HG02884 (cell line): ENCODE results near the gene VAMP5.
"Not testable (repeated sequence)": the region's sequence is repeated elsewhere in the genome, so short reads cannot be mapped to it uniquely, and the experiment has no call there.

ENCODE experiments used
- ATAC-seq: cut with Tn5 transposase; IDR thresholded peaks from one replicate; pipeline ENCODE4 v1.9.1; 2021; ENCODE audit warnings: mild to moderate bottlenecking, moderate library complexity; ENCODE audit not compliant: unreplicated experiment

Gene VAMP5

DNA sequence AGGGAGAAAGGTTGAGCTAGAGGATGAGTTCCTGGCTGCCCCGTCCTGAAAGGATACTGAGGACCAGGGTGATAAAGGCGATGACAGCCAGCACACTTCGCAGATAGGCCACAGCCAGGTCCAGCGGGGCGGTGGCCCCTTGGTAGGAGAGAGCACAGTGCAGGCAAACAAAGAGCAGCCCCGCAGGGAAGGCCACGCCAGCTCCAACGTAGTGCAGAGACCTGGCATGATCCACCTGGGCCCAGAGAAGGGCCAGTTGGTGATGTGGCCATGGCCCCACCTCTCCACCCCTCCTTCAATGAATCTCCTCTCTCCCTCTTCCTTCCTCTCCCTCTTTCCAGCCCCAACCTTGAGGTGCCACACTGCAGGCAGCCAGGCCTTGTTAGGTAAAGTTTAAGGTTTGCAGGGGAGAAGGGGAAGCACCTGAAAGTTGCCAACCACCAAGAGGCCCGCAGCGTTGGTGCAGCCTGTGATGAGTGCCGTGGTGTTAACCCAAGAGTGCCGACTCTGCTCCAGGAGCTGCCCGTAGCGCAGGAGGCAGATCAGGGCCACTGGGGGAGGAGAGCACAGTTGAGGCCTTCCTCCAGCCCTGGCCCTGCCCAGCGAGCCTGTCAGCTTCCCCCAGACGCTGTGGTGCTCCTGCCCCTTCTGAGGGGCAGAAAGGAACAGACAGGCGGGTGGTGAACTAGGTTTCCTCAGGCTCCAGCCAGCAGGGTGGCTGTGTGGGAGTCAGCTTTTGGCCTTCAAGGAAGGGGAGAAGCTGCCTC is 15.4 kb downstream of the VAMP5 start:
- no peak for ATAC-seq

DNA sequence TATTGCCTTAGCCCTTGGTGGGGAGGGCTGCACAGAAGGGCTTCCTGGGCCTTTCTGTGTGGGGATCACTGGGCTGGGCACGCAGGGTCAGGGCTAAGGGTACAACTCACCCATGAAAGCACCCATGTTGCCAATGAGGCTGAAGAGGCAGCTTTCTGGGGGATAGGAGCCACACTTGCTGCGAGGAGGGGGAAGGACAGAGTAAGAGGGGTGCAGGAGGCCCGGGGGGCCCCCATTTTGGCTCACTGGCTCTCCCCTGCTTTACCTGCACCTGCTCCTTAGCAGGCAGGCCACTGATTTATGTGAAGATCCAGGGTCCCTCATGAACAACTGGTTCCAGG is 16.0 kb downstream of the VAMP5 start:
- ATAC-seq, result no peak

DNA sequence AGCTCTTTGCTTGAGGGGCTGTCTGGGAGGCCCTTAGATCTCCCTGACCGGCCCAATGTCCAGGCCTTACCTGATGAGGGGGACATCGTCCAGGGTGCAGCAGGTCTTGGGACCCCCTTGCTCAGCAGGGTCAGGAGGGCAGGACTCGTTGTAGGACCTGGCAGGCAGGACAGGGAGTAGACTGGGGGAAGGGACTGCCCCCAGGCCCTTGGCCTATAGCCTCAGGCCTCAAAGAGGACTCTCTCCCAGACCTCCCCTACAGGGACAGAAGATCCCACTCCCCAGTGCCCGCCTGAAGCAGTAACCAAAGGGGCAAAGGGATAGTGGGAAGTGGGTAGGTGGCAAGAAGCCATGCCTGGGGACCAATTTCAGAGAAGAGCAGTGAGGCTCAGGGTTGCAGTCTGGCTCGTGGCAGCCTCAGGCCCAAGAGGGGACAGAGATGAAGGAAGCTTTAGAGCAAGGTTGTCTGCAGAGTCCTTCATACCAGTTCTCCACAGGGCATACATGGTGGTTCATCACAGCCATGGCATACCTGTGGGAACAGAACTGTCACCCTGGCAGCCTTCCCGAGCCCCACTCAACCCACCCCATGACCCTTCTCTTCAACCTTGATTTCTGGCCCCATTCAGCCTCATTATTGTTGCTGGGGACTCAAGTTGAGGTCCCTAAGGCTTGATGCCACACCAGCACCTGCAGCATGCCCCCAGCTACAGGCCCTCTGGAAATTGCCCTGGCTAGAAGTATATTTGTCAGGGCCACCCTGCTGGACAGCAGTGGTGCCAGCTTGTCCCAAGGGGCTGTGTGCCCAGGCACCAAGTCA is 16.9 kb downstream of the VAMP5 start:
- no peak for ATAC-seq

DNA sequence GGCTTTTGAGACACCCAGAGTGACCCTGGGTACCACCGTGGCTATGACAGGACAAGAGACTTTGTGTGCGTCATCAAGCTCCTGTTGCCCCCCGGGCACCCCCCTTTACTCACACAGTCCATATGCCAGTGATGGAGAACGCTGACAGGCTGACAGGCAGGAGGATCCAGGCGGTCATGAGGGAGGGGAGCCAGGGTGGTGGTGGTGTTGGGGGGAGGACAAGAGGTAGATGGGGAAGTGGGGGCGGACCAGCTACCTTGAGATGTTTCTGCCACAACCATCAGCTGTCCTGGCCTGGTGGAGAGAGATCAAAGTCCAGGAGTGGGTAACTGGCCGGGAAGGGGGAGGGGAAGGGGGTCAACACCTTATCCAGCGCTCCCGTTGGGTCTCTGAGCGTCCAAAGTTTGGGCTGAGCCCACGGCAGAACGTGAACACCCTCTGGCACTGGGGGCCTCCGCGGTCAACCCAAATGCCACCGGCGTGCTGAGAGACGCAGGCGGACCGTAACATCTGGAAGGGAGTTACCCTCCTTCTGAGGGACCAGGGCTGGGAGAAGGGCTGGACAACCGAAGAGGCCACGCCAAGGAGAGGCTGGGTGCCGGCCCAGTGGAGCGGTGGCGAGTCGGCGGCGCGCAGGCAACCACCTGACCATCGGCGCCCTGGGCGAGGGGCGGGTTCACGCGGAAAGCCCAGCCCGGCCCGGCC is 17.7 kb downstream of the VAMP5 start:
- ATAC-seq, result peak; percentile 34

DNA sequence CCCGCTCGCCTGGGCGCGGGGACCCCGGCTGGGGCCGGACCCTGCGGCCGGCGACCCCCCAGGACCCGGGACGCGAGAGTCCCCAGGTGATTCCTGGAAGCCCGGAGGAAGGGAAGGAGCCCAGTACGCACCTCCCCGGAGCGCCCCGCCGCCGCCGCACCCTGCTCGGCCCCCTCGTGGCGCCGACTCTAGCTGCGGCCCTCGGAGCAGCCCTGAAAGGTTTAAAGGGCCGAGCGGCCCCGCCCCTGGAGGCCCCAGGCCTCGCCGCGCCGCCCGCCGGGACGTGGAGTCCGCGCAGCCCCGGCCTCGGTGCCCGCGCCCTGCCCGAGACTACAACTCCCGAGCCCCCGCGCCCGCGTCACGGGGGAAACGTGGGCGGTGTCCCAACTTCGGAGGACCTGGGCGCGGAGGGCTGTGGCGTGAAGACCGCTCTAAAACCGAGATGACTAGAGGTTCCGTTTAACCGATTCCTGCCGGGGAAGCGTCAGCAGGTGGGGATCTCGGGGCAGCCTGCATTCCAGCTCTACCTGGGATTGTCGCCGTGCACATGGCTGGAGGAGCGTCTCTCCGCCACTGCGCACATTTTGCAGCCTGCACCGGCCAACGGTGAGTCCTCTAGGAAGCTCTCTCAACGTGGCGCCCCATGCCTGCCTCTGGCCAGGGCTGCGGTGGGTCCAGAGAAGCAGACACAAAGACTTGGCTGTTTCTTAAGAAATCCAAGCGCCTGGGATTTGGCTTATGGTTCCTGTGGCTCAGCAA is 18.4 kb downstream of the VAMP5 start, which contains the start of gene TMEM150A:
TMEM150A (minus strand) TSS at position 223 of the 759 bp plus-strand sequence. CDS start 750 bp downstream, outside the sequence.
- peak; percentile 97 for ATAC-seq

DNA sequence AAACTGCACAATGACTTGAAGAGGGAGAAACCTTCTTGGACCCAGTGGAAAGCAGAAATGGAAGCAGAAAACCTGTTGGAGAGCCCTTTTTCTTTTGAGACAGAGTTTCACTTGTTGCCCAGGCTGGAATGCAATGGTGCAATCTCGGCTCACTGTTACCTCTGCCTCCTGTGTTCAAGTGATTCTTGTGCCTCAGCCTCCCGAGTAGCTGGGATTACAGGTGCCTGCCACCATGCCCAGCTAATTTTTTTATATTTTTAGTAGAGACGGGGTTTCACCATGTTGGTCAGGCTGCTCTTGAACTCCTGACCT is 19.9 kb downstream of the VAMP5 start:
- not testable (repeated sequence) for ATAC-seq

DNA sequence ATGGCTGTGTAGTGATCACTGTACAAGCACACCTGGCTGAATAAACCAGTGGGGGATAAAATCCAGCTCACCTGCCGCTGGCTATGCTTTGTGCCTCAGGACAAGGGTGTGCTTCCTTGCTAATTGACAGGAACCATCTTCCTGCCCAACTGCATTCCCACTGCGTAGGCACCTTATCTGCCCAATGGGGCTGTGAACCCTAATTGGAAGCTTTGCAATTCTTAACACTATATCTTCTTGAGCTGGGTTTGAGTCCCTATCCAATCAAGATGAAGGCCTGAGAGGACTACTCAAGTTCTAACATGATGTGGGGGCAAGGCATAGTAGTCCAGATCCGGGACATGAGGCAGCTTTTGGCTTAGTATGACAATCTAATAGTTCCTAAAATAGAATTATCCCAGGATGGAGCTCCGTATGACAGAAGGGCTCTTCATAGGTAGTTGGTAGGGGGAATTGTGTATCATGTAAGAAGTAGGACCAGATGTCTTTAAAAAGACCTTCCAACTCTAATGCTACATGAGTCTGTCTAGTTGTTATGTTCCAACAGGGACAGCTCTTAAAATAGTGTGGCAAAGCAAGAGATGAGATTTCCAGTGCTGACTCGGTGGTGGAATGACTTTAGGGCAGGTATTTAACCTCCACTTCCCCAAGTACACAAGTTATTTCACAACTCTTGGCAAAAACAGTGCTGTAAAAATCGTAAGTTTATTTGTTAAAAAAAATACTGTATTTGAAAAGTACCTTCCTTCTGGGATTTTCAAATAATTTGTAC is 20.5 kb downstream of the VAMP5 start:
- ATAC-seq, result no peak

DNA sequence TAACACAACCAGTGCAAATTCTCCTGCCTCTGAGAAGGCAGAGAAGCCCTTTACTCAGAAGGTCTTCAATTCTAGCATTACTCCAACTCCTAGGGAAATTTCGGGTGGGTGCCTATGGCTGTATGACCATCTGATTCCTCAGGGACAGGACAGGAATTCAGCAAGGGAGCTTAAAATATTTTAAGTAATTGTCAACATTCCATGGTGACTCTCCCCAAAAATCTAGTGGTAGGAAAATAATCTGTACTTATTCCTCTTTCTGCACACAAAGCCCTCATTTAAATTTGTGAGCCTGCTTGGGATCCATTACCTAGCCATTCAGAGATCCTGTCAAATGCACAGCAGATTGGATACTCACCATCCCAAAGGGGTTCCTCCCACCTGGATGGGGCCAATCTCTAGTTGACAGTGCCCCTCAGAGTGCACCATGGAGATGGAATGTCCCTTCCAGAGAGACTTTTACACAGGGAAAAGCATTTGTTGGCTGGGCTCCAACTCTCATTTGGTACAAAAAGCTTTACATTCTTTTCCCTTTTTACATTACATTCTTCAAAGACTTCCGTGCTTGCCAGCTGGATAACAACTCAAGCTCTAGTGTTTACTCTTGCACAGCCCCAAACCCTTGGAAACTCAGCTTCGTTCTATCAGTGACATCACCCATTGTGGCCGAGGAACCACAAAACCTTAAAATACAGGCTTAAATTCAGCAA is 21.3 kb downstream of the VAMP5 start:
- ATAC-seq, result no peak

DNA sequence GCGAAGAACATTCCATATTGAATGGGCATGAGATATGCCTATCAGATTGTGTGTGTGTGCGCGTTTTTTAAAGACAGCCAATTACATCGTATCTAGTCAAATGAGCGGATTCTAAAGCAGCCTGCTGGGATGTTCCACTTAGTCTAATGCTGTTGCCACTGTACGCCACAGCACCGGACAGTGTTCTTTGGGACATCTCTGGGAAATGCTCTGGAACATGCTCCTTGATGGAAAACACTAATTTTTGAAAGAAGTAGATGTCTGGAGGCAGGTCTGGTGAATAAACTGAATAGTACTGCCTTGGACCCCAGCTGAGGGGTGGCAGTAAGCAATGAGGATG is 21.9 kb downstream of the VAMP5 start:
- ATAC-seq, result no peak

DNA sequence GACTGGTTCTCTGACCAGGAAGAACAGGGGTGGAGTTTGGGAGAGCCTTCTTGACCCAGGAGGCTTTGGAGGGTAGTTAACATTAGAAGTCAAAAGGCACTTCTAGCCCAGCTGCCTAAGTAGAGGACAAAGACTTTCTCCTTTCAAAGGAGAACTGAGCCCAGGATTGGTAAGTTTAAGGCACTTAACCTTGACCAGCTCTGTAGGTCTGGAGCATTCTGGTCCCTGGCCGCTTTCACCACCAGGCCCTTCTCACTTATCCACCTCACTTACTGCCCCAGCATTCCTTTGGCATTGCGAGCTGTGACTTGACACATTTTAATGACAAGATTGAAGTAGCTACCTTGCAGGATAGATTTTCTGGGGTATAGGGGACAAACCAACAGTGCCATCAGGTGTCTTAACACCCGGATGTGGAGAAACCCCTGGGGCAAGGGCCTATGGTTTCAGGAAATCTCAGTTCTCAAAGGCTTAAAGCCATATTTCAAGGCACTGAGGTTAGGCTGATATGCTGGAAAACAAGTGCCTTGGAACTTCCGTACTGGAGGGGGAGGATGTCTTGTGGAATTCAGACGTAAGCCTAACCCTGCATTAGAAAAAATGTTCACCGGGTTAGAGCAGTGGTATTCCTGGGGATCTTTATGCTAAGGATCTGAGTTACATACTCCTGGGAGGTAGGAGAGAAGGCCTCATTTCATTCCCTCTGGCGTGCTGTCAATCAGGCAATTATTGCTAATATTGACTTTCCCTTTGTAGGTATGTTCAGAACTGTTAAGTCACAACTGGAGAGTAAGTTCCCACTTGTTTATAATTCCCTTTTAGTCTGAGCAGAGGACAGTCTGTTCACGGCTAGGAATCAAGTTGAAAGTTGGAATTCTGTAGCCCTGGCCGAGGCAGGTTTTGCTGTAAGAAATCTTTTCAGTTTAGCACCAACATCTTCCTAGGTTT is 23.3 kb downstream of the VAMP5 start:
- no peak for ATAC-seq

DNA sequence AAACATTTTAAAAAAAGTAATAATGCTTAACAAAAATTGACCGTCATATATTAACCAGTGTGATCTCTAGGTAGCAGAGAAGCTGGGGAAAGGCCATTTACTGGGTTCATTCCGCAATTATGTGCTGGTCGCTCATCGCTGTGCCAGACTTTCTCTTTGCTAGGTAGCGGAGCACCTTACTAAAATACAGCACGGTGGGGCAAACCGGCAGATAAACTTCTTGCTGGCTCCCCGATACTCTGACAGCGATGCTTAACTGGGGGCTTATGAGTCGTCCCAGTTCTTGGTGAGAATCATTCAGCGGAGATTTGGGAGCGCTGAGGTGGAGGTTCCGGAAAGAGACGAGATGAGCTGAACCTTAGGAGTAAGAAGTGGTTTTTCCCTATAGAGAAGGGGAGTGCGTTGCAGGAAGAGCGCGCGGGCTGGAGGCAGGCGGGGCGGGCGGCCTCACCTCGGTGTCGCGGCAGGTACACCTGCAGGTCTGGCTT is 27.0 kb downstream of the VAMP5 start:
- ATAC-seq, result no peak

DNA sequence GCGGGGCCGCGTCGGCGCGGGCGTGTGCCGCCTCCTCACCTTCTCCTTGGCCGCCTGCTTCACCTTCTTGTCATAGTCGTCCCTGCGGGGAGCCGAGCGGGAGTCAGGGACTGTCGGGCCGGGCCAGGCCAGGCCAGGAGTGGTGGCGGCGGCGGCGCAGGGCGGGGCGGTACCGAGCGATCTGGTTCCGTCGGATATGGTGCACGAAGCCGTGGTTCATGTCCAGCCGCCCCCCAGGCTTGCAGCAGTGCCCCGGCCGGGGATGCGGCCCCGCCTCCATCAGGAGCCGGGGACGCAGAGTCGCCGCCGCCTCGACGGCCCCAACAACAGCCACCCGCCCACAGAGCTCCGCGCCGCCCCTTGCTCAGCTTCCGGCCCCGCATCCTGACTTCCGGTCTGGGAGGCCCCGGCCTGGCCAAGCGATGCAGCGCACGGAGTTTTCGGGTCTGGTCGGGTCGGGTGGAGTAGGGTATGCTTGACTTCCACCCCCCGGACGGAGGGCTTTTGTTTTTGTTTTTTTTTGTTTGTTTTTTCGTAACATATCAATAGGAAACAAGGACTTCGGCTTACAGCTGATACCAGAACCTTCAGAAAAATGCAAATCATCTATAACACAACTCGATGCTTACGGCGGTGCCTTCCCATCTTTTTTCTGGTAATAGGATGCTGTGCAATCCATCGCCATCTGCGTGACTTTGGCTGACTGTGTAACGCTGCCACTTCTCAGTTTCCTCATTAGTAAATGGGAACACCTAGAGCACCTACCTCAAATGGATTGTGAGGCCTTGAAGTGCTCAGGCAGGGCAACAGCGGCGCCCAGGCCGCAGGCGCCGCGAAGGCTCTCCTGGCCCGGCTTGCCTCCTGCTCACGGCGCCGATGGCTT is 27.7 kb downstream of the VAMP5 start, which contains the start of gene C2orf68:
C2orf68 (minus strand) TSS at position 362 of the 883 bp plus-strand sequence; CDS start at position 280, 82 bp downstream.
- ATAC-seq, result peak; percentile 58

DNA sequence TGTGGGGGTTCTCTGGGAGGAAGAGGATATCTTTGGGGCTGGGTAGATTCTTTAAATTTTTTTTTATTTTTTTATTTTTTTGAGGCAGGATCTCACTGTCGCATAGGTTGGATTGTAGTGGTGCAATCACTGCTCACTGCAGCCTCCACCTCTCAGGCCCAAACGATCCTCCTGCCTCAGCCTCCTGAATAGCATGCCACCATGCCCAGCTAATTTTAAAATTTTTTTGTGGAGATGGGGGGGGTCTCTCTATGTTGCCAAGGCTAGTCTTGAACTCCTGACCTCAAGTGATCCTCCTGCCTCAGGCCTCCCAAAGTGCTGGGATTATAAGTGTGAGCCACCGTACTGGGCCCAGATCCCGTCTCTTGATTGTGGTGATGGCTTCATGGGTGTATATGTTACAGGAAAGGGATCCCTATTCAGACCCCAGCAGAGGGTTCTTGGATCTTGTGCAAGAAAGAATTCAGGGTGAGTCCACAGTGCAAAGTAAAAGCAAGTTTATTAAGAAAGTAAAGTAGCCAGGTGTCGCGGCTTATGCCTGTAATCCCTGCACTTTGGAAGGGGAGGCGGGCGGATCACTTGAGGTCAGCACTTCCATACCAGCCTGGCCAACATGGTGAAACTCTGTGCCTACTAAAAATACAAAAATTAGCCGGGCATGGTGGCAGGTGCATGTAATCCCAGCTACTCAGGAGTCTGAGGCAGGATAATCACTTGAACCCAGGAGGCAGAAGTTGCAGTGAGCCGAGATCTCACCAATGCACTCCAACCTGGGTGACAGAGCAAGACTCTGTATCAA is 29.7 kb downstream of the VAMP5 start:
- no peak for ATAC-seq

DNA sequence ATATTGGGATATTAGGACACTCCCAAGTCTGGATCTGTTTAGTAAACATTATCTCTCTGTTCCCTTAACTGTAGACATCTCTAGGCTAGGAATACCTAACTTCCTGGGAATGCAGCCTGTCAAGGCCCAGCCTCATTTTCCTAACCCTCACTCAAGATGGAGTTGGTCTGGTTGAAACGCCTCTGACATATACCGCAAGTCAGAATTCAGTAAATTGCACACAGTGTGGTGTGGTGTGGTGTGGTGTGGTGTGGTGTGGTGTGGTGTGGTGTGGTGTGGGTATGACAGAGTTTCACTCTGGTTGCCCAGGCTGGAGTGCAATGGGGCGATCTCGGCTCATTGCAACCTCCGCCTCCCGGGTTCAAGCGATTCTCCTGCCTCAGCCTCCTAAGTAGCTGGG is 30.5 kb downstream of the VAMP5 start:
- not testable (repeated sequence) for ATAC-seq

DNA sequence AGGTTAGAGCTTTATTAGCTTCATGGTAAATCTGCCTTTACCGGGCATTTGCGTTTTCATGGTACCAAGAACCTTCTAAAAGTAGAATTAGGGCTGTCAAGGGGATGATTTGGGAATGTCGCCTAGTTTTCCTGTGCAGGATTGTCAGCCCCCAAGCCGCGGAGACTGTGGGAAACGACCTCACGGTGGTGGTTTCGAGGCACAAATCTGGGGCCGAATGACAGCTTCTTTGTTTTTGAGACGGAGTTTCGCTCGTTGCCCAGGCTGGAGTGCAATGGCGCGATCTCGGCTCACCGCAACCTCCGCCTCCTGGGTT is 31.1 kb downstream of the VAMP5 start:
- no peak for ATAC-seq

DNA sequence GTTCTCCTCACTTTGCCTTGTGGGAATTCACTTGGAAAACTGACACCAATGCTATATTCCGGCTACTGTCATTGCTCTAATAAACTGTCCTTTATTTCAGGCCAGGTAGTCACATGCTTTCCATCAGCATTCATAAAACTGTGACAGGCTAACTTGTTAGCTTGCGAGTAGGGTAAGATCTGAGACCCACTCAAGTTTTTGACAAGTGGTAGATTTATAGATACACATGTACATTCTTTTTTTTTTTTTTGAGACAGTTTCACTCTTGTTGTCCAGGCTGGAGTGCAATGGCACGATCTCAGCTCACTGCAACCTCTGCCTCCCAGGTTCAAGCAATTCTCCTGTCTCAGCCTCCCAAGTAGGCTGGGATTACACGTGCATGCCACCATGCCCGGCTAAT is 33.5 kb downstream of the VAMP5 start:
- ATAC-seq, result not testable (repeated sequence)

DNA sequence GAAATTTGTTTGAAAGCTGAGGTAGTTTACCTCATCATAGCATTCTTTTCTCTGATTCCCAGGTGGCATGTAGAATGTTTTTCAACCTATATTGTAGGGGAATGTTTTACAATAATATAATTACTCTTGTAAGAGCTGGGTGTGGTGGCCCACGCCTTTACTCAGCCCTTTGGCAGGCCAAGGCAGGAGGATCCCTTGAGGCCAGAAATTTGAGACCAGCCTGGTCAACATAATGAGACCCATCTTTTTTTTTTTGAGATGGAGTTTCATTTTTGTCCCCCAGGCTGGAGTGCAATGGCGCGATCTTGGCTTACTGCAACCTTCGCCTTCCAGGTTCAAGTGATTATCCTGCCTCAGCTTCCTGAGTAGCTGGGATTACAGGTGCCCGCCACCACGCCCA is 35.4 kb downstream of the VAMP5 start:
- ATAC-seq, result no peak
